ENCODE results near the gene CWH43.
"Not testable (repeated sequence)": the region's sequence is repeated elsewhere in the genome, so short reads cannot be mapped to it uniquely, and the experiment has no call there.

The CWH43 gene

GRCh38 chr4:48985976-48986653, at the start of gene CWH43:
Gene CWH43 (plus strand): TSS chr4:48986275. CDS start chr4:48986430, 155 bp downstream.
- no peak for DNase-seq (ENCODE audit: low read depth in 3 of 3)

DNA sequence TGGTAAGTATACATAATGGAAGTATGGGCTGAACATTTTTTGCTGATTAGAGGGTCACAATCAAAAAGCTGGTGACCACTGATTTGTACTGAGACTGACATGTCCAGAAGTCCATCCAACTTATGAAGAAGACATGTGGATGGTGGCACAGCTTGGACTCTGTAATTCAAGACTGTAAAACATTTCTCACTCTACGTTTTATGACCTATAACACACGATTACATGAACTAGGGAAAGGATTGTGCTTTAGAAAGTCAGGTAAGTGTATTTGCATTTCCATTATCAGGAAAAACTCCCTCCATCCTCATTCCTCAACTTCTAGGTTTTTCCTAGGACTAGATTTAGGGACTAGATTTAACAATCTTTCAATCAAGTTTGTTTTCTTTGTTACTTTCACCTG, 49.0 kb upstream of the CWH43 start:
- no peak for DNase-seq (ENCODE audit: low read depth in 3 of 3)

GRCh38 chr4:48938831-48939230, 47.2 kb upstream of the CWH43 start:
- DNase-seq (ENCODE audit: low read depth in 3 of 3), result no peak

DNA sequence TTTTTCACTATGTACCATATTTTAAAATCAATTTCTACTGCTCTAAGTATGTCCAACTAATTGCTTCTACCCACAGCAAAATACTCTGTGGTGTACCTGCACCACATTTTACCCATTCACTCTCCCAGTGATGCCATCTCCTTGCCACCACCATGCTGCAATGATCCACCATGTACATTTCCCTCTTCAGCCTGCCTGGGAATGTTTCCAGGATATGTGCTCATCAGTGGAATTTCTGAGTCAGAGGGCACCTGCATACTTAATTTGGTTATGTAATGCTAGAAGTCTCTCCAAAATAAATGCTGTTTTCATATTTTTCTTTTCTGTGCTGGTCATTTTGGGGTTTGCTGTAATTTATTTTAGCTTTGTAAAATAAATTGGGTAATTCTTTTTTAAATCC, 46.3 kb upstream of the CWH43 start:
- DNase-seq (ENCODE audit: low read depth in 3 of 3), result no peak

DNA sequence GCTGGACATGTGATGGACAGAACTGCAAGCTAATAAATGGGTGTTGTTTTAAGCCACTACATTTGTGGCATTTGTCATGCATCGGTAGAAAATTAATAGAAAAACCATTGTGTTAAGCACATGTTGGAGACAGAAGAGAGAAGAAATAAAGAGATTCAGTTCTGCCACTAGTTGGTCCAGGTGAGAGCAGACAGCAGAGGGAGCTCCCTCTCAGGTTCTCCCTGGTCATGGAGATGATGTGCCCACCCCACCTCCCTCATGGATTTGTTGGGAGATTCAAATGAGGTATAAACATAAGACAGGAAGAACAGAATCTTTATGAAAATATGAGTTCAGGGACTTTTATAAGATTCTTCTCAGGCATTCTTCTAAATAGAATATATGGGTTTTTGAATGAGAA, 42.7 kb upstream of the CWH43 start:
- no peak for DNase-seq (ENCODE audit: low read depth in 3 of 3)

GRCh38 chr4:48944252-48944651, 41.8 kb upstream of the CWH43 start:
- no peak for DNase-seq (ENCODE audit: low read depth in 3 of 3)

DNA sequence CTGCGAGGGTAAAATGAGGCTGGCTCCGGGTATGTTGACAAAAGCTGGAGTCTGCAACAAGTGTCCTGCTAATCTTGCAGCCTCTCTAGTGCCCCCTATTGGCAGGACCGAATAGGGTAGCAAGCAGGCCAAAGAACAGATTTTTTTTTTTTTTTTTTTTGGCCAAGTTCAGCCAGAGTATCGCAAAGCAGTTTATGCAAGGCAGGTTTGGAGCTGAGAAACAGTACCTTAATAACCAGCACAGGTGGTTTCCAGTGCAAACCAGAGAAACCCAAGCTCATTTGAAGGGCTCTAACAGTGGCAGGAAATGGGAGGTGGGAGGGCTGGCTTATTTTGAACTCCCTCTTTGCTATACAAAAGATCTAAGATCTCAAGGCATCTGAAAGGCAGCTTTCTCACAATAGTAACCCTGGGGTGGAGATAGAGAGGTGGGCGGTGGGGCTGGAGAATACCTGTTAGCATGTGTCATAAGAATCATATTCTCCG, 41.3 kb upstream of the CWH43 start:
- DNase-seq (ENCODE audit: low read depth in 3 of 3), result peak in 1 of 3 experiments; percentile 47

- DNase-seq (ENCODE audit: low read depth in 3 of 3), result no peak
Measured at GRCh38 chr4:48945981-48946380, 40.1 kb upstream of the CWH43 start.

- DNase-seq (ENCODE audit: low read depth in 3 of 3), result no peak
Measured at GRCh38 chr4:48947731-48948130, 38.3 kb upstream of the CWH43 start.

- no peak for DNase-seq (ENCODE audit: low read depth in 3 of 3)
Measured at GRCh38 chr4:48949086-48949485, 37.0 kb upstream of the CWH43 start.

- DNase-seq (ENCODE audit: low read depth in 3 of 3), result no peak
Measured at GRCh38 chr4:48949518-48950219, 36.4 kb upstream of the CWH43 start.

- DNase-seq (ENCODE audit: low read depth in 3 of 3), result no peak
Measured at GRCh38 chr4:48954314-48954713, 31.8 kb upstream of the CWH43 start.

GRCh38 chr4:48957366-48957765, 28.7 kb upstream of the CWH43 start:
- DNase-seq (ENCODE audit: low read depth in 3 of 3), result not testable (repeated sequence)

DNA sequence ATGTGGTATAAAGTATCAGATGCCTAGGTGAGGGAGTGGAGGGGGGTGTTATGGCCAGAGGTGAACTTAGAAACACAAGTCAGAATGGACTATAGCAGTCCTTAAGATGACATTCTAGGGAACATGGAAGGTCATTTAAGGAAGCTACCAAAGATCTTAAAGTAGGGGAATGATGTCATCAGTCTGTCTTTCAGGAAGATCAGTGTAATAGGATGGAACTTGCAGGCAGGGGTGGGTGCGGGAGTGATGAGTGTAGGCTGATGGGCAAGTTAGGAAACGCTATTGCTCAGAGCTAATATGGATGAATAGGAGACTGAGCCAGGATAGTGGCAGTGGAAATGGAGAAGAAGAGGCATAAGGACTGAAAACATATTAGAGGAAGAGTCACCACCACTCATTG, 27.5 kb upstream of the CWH43 start:
- DNase-seq (ENCODE audit: low read depth in 3 of 3), result no peak

- DNase-seq (ENCODE audit: low read depth in 3 of 3), result no peak
Measured at GRCh38 chr4:48960988-48961635, 25.0 kb upstream of the CWH43 start.

GRCh38 chr4:48962636-48963035, 23.4 kb upstream of the CWH43 start:
- DNase-seq (ENCODE audit: low read depth in 3 of 3), result no peak

DNA sequence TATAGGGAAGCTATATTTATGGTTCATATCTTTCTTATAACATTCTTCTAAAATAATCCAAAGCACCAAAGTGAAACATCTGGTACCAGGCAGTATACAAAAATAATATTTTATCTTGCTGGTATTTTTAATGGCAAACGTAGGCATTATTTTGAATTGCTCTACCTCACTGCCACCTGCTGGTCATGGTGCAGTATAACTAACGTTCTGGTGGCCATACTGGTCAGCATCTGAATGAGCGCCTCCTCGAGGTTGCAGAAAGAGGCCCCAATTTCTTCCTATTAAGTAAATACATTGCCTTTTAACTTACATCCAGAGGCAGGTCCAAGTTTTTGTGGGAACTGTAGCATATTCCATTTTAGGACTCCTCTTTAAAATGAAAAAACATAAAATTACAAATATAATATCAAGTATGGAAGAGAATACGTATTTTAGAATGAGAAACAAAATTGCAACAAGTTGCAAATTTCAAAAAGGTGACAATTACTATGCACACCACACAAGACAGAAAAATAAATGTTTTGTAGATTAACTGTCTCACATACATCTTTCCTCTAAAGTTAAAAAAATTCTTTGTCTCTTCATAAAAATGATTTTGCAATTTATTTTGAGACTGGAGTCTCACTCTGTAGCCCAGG, 22.9 kb upstream of the CWH43 start:
- DNase-seq (ENCODE audit: low read depth in 3 of 3), result peak; percentile 48 to 71 (median 60)

- no peak for DNase-seq (ENCODE audit: low read depth in 3 of 3)
Measured at GRCh38 chr4:48967101-48967500, 19.0 kb upstream of the CWH43 start.

- DNase-seq (ENCODE audit: low read depth in 3 of 3), result no peak
Measured at GRCh38 chr4:48967631-48968030, 18.4 kb upstream of the CWH43 start.

- no peak for DNase-seq (ENCODE audit: low read depth in 3 of 3)
Measured at GRCh38 chr4:48968814-48969213, 17.3 kb upstream of the CWH43 start.

GRCh38 chr4:48970471-48970921, 15.6 kb upstream of the CWH43 start:
- DNase-seq (ENCODE audit: low read depth in 3 of 3), result no peak

GRCh38 chr4:48974979-48975640, 11.0 kb upstream of the CWH43 start:
- DNase-seq (ENCODE audit: low read depth in 3 of 3), result no peak
